Transverse colon (tissue), 4 donors: ENCODE measurements around the gene NUP62CL. TPM values are rescaled to one million over a fixed set of nuclear protein-coding genes. Genes with fewer than 3 reads are reported as not detected.

Source experiments
- DNase-seq: peaks from one replicate; pipeline ENCODE4 v3.0.0-alpha.2; 2019
- H3K27ac ChIP-seq, 4 donors: fragments of 200-600 bp; sonication (generic); 2 replicates each; pipeline ENCODE4 v1.5.1; 2016 to 2018; ENCODE audit warnings: inconsistent platforms in 4 of 4
- H3K27me3 ChIP-seq: fragments of 200-600 bp; sonication (generic); 2 replicates; pipeline ENCODE4 v1.5.1; 2017; ENCODE audit warnings: inconsistent platforms
- H3K36me3 ChIP-seq, 4 donors: fragments of 200-600 bp; sonication (generic); 2 replicates each; pipeline ENCODE4 v1.5.1; 2017 to 2019; ENCODE audit warnings: inconsistent platforms in 4 of 4
- H3K4me1 ChIP-seq, 4 donors: fragments of 200-600 bp; sonication (generic); 2 replicates each; pipeline ENCODE4 v1.5.1; 2017 to 2020; ENCODE audit warnings: inconsistent platforms in 4 of 4
- H3K4me3 ChIP-seq, 4 donors: fragments of 200-600 bp; sonication (generic); 1 replicate in 1 of 4; 2 replicates in 3 of 4; pipeline versions ENCODE4 v1.5.1 to v1.6.1; 2017 to 2019; ENCODE audit warnings: inconsistent platforms in 4 of 4
- H3K9me3 ChIP-seq, 2 donors: fragments of 200-600 bp; sonication (generic); 2 replicates each; pipeline ENCODE4 v1.5.1; 2017 to 2019; ENCODE audit warnings: inconsistent platforms in 2 of 2
- CTCF ChIP-seq, 5 experiments: fragments of 200-600 bp in 3 of 5; fragments of 450-650 bp in 2 of 5; sonication (generic) in 3 of 5; IDR thresholded peaks; 1 replicate in 2 of 5; 2 replicates in 3 of 5; pipeline ENCODE4 v1.5.1; 2016 to 2017; ENCODE audit warnings: antibody characterized with exemption in 5 of 5, inconsistent platforms in 3 of 5, mild to moderate bottlenecking in 2 of 5, moderate library complexity in 1 of 5
- EP300 ChIP-seq: sonication (generic); formaldehyde crosslinking; IDR thresholded peaks from one replicate; pipeline ENCODE4 v1.6.1; 2017; ENCODE audit warnings: antibody characterized with exemption, low read depth
- POLR2A ChIP-seq: fragments of 450-650 bp; IDR thresholded peaks from one replicate; pipeline ENCODE4 v1.6.1; 2016; ENCODE audit warnings: antibody characterized with exemption, mild to moderate bottlenecking, moderate library complexity
- POLR2AphosphoS5 ChIP-seq, 3 donors: sonication (generic); formaldehyde crosslinking; IDR thresholded peaks; one replicate each; pipeline ENCODE4 v1.6.1; 2016; ENCODE audit warnings: antibody characterized with exemption in 3 of 3
- WGBS, 2 donors: methylation state at CpG; one replicate each; pipeline ENCODE4 v1.1.5; 2018; ENCODE audit warnings: low coverage in 1 of 2; 5-methylcytosine and 5-hydroxymethylcytosine counted together
- in situ Hi-C, 4 donors: fragments of 200-750 bp; cut with MboI; loops; one replicate each; pipeline versions ENCODE4 v1.15.0 to v1.15.1; 2017; ENCODE audit warnings: low sequenced_read_pairs in 3 of 4, low pct_ligation_motif_present in 1 of 4, low pct_unique_long_range_greater_than_20kb in 1 of 4
- intact Hi-C: fragments of 100-400 bp; cut with DNase I; formaldehyde crosslinking; loops from one replicate; pipeline ENCODE4 v1.15.1; 2023; ENCODE audit warnings: low total_unique reads
- total RNA-seq, 4 donors: library from RNA; depleted of rRNA; stranded (reverse); fragments of >200 nt; gene quantifications; one replicate each; pipeline ENCODE4 v1.1.0, GENCODE V29; 2016

NUP62CL gene
- total RNA-seq, 4 donors from 2014 or later: 1.5 to 6.4 (median 3.5) TPM; not detected in 1

GRCh38 chrX:107135049-107135964 is 70.9 kb downstream of the NUP62CL start:
- WGBS, 2 donors: 57 to 59% methylated on average over 2 to 5 of the region's 5 CpGs

GRCh38 chrX:107123750-107124149 is 82.5 kb downstream of the NUP62CL start:
- no peak for DNase-seq
- no peak for TF ChIP-seq EP300
- TF ChIP-seq POLR2A: no peak
- TF ChIP-seq CTCF (IDR thresholded peaks at IDR 0.05): no peak
- TF ChIP-seq POLR2AphosphoS5 (IDR thresholded peaks at IDR 0.05): no peak
- no peaks in the 10 kb centered on the region for H3K27me3 ChIP-seq
- H3K36me3 ChIP-seq: no peaks in the 10 kb centered on the region
- in situ Hi-C loops (no loop called here), intact Hi-C loops (no loop called here)
- H3K27ac ChIP-seq: no peak overlapping the region
- no peaks in the 10 kb centered on the region for H3K9me3 ChIP-seq
- no peak overlapping the region for H3K4me3 ChIP-seq
- no peaks in the 10 kb centered on the region for H3K4me1 ChIP-seq

More at GRCh38 chrX:107135049-107135964, 70.9 kb downstream of the NUP62CL start:
- no peaks in the 10 kb centered on the region for H3K27me3 ChIP-seq
- TF ChIP-seq CTCF (IDR thresholded peaks at IDR 0.05) (no peak), EP300 (no peak), POLR2A (no peak), POLR2AphosphoS5 (IDR thresholded peaks at IDR 0.05) (no peak)
- H3K36me3 ChIP-seq: no peaks in the 10 kb centered on the region
- no peaks in the 10 kb centered on the region for H3K9me3 ChIP-seq
- no peak overlapping the region for H3K27ac ChIP-seq
- H3K4me3 ChIP-seq: no peak overlapping the region
- DNase-seq: no peak
- intact Hi-C loops: no loop called here
- no peaks in the 10 kb centered on the region for H3K4me1 ChIP-seq
- in situ Hi-C loops: no loop called here

GRCh38 chrX:107119283-107119682 is 87.0 kb downstream of the NUP62CL start:
- in situ Hi-C loops (no loop called here), intact Hi-C loops (no loop called here)
- 78 to 100% methylated on average over 1 of the region's 1 CpG for WGBS, 2 donors
- H3K27me3 ChIP-seq: no peaks in the 10 kb centered on the region
- H3K36me3 ChIP-seq: no peaks in the 10 kb centered on the region
- no peak for TF ChIP-seq CTCF (IDR thresholded peaks at IDR 0.05)
- H3K4me1 ChIP-seq: peaks cover 0 to 8% (median 0%) of the 10 kb centered on the region in 4 donors
- DNase-seq: no peak
- H3K4me3 ChIP-seq: peak overlapping the region in 2 of 4 donors; percentile 74 to 85
- no peaks in the 10 kb centered on the region for H3K9me3 ChIP-seq
- H3K27ac ChIP-seq: peak overlapping the region in 2 of 4 donors; percentile 81 to 87

GRCh38 chrX:107118322-107119147 is 87.7 kb downstream of the NUP62CL start, which contains the start of gene RBM41:
TSS of gene RBM41 (minus strand) at chrX:107118822. CDS start at chrX:107118773, 49 bp downstream.
- in situ Hi-C loops: no loop called here

More at GRCh38 chrX:107118322-107119147, 87.7 kb downstream of the NUP62CL start, which contains the start of gene RBM41:
- Histone ChIP-seq H3K27me3 (no peaks in the 10 kb centered on the region), H3K36me3 (no peaks in the 10 kb centered on the region), H3K4me1 (peaks cover 0 to 8% (median 0%) of the 10 kb centered on the region in 4 donors), H3K9me3 (no peaks in the 10 kb centered on the region), H3K4me3 (peak within 1 kb of the TSS; percentile 21 to 85 (median 61)), H3K27ac (peak within 1 kb of the TSS; percentile 67 to 87 (median 76))
- peak; percentile 81 for DNase-seq
- intact Hi-C loops: no loop called here
- TF ChIP-seq CTCF (IDR thresholded peaks at IDR 0.05) (no peak), EP300 (no peak), POLR2AphosphoS5 (IDR thresholded peaks at IDR 0.05) (peak in 1 of 3 donors; percentile 24)
- whole genome bisulfite sequencing, 2 donors: 0 to 29% methylated on average over 1 to 29 of the region's 37 CpGs
